GM21825 (cell line): ENCODE results near the gene KLF7.

Experiments
- ATAC-seq: cut with Tn5 transposase; IDR thresholded peaks from one replicate; pipeline ENCODE4 v1.9.1; 2021; ENCODE audit warnings: mild to moderate bottlenecking, moderate library complexity; ENCODE audit not compliant: unreplicated experiment

KLF7 gene

DNA sequence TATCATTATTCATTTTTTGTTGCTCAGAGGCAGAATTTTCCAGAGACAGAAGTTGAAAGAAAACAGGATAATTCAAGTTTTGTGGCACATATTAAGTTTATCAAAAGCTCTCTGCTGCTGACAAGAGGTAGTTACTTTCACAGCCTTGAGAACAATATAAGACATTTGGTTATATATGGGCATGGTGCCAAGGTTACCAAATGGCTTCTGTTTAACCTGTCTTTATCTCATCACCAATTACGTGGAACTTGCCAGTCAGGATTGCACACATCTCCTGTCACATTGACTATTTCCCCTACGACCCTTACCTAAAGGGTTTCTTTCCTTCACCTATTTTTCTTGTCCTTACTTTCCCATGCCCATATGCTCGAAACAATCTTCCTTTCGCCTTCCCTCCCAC, 35.9 kb downstream of the KLF7 start:
- ATAC-seq = no peak

DNA sequence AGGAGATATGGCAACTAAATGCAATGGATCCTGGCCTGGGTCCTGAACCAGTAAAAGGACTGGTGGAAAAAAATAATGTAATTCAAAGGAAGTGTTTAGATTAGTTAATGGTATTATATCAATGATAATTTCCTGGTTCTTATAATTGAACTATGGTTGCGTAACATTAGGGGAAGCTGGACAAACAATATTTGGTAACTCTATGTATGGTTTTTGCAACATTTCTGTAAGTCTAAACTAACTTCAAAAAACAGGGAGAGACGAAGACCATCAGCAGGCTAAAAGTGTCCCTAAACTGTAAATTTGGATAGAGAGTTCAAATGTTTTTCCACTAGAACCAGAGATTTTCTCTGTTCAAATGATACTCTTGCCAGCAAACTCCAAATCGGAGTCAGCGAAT, 36.9 kb downstream of the KLF7 start:
- ATAC-seq = no peak

DNA sequence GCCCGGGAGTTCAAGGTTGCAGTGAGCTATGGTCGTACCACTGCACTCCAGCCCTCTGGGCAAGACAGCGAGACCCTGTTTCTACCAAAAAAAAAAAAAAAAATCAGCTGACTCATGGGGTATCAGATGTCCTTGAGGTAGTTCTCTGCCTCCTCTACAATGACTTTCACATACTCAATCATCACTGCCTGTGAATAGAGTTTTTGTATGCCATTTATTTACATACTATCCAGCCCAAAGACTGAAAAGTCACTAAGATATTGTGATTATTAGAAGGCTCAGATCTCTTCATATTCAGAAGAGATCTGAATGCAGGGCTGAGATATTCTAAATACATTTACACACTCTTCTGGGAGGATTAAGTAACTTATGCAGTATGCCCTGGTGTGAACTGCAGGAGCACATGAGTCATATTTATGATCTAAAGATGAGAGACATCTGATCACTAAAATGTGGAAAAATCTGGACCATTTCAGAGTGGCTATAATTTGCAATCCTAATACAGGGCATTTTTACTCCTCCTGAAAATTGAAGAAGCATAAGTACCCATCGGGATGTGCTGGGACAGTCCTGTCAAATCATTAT, 38.9 kb downstream of the KLF7 start:
- no peak for ATAC-seq

DNA sequence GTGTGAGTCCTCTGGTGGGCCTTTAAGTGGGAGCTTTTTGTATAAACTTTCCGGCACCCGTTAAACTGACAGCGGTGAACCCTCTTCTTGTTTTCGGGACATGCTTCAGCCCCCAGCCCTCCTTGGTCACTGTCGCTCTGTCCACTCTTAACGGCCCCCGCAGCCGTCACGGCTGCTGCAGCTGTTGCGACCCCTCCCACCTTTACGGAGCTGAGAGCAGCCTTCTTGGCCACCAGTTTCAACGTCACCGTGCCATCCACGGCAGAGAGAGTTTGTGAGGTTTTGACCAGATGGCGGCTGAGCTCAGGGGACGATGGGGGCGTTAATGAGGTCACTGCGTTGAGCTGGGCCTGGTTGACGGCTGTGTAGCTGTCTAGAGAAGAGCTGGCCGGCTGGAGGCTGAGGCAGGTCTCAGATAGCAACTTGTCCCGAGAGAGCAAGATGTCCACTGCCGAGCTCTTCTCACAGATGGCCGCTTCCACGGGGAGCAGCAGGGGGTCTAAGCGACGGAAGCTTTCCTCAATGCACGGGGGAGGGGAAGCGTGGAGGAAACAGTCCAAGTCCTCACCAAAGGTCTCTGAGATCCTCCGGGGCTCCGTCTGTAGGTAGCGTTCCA, 41.9 kb downstream of the KLF7 start:
- no peak for ATAC-seq

DNA sequence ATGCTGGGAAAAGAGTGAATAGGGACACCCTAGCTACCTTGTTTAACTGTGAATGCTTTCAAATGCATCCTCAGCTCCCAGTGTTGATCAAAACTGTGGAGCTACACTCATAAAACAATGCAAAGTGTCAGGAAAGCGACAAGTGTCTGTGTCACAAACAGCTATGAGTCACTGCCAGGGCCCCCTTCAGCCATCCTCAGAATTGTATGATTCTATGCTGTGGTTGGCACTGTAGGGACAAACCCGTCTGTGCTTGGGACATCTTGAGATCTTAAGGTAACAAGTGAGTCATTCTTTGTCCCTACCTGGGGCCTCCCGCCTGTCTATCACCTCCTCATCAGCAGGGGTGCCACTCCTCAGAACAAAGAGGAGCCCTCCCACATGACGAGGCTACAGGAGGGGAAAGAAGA, 42.4 kb downstream of the KLF7 start:
- ATAC-seq = no peak

DNA sequence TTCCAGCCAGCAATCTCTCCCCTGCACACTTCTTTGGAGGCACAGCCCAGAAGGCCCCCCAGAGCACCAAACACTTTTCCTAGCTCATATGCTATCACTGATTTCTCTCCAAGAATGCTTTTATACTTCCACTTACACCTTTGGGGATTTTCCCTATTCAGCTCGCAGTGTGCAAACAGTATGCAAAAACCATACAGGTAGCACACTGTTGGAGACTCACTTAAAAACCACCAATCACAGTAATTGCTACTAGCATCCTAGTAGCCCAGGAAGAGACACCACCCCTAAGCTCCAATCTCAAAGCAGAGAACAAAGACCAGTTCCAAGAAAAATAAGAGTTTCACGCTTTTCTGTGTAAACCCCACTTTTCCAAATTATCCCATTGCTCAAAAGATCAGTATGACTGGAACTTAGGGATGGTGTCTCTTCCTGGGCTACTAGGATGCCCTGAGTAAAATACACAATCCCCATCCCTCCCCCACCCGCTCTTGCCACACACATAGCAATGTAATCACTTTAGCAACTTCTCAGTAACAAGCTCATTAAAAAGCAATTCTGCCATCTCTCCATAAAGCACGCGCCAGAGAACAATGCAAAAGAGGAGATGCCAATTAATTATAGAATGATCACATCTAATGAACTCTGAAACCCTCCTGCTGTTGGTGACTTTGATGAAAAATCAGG, 43.0 kb downstream of the KLF7 start:
- ATAC-seq = no peak

DNA sequence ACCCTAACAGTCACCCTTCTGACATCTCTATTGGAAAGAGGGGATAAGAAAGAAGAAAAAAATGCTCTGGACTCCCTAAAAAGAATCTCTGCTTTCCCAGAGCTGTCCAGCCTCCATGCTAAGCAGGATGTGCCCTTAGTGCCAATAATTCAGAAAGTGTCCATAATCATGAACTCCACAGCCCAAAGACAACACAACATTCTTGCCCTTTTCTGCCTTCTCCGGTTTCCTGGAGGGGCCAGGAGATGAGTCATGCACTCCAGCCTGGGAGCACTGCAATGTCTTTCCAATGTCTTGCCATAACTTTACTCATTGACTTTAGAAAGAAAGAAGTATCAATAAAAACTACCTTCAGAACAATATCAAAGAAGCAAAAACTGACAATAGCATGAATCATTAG, 44.0 kb downstream of the KLF7 start:
- ATAC-seq = no peak

DNA sequence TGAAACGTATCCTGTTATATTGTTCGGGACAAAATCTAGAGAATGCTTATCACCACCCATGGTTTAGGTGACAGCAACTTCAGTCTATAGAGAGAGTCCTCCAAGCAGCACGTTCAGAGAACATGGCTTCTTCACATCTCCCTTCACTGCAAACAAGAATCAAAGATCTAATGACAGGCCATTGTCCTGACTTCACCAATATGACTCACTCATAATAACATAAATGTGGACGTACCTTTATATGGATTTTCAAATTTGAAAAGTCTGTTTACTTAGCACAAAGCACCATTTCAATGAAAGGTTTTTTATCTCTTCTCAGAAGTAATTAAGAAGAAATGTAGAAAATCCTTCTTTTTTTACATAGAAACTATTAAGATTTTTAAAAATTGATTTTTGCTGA, 46.7 kb downstream of the KLF7 start:
- ATAC-seq = no peak

DNA sequence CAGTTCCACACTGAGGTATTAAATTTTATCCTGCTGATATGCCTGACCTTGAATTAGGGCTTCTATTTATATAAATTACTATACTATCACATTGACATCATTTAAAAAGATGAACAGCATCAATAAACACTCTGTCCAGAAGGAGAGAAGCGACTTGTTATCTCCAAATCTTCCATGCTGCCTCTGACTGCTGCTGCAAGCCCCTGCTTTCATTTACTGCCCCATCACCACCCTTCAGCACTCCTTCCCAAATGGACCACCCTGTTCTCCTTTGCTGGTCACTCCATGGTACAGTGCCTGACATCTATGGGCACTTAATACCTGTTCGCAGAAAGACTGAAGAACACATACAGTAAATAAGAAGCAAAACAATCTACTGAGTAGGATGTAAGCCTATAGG, 48.1 kb downstream of the KLF7 start:
- no peak for ATAC-seq

DNA sequence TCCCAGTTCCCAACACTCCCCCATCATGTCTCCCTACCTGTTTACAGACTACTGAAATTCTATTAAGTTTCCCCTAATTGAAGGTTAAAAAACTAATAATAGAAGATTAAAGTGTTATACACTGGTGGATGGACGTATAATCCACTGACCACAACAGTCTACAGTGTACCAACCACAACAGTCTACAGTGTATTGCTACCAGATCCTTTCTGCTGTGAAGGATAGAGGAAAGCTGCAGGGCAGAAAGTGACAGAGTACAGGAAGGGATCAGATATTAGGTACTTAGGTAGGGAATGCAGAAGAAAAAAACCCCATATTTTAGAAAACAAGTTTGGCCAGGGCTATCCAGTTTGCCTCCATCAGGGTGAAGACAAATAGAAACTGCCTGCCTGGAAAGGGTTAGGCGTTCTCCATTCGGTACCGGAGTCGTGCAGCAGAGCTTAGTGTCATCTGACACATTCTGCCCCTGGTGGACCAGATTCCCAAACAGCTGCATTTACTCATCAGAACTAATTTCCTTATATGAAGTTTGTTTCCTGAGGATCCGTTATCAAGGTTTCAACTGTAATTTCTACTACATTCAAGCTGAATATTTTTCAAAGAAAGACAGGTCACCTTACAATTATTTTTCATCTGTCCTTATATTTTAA, 49.9 kb downstream of the KLF7 start:
- ATAC-seq = no peak

DNA sequence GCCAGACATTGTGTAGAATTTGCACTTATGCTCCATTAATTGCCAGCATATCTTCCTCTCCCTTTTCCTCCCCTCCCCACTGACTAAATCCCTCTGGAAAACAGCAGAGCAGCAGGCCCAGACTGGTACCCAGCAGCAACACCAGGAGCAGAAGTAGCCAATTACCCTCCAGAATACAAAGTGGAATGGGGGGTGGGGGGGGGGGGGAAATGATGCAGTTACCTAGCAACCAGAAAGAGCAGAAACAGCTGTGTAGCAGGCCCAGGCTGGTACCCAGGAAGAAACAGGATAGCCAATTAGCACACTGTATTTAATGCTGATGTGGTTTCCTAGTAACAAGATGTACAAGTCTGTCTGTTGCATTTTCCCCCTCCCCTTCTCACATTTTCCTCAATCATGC, 52.3 kb downstream of the KLF7 start:
- ATAC-seq = no peak

DNA sequence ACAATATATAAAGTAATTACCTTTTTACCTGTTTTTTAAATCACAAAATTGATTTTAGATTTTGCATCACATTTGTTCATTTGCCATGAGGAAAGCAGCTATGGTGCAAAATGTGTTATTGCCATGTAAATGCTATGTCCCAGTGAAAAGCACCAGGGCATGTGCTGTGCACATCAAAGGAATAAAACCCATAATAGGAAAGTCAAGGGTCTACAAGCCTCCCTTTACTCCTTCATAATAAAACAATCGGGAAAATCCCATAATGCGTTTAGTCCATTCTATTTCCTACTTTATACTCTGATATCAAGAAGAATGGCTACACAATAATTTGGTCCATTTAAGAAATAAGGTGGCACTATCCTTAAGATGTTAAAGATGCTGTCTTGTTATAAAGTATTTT, 53.0 kb downstream of the KLF7 start:
- ATAC-seq = no peak

DNA sequence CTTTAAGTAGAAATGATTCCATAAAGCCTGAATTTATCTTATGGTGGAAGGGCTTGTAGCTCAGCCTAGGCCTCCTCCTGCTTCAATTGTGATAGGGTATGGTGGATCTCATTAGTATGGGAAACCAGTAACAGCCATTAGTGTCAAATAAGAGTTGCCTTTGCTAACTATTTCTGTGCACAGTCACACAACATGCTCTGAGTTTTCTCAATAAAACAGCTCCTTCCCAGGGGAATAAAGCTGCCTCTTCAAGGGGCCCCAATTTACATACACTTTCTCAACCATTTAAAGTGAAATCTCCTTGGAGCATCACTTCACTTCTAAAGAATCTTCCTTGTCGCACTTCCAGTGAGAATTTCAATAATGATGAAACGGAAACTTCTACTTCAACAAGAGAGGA, 53.4 kb downstream of the KLF7 start:
- ATAC-seq = no peak

DNA sequence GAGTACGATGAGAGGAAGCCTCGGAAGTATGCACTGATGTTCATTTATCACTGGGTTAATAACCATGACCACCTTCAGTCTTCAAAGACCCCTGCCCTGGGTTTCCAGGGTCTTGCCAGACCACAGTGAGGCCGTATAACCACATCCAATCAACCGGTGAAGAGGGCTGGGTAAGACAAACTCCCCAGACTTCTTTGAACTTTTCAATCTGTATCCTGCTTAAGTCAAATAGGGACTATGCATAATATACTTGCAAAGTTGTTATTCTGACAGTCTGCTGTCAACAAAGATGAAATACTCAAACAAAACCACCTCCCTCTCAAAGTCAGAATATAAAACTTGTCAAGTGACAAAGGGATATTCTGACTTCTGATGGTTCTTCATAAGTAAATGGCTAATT, 54.0 kb downstream of the KLF7 start:
- ATAC-seq = no peak

DNA sequence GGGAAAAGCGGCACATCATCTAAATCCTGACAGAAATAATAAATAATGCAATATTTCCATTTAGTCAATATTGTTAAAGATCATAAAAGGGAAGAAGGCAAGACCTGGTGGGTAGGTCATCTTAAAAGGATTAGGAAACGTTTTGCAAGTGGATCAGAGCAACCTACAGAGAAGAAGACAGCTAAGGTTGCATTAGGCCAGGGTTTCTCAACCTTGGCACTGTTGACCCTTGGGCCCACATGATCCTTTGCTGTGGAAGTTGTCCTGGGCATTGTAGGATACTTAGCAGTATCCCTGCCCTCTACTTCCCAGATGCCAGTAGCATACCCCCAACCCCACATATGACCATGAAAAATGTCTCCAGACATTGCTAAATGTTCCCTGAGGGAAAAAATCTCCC, 55.0 kb downstream of the KLF7 start:
- no peak for ATAC-seq

DNA sequence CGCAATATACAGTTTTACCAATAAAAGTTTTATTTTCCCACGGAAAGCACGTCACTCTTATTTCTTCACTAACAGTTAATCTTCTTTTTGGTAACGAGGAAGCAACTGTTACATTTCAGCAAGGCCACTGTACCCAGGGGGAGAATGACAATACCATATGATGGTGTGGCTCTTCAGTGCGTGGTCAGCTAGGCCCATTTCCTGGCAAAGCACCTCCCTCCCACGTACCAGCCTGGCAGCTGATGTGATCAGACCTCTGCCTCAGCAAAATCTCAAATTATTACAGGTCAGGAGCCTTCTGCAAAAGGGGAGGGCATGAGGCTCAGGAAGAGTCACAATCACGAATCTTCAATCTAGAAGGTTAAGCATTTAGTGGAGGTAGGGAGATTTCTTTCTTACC, 55.4 kb downstream of the KLF7 start:
- no peak for ATAC-seq

DNA sequence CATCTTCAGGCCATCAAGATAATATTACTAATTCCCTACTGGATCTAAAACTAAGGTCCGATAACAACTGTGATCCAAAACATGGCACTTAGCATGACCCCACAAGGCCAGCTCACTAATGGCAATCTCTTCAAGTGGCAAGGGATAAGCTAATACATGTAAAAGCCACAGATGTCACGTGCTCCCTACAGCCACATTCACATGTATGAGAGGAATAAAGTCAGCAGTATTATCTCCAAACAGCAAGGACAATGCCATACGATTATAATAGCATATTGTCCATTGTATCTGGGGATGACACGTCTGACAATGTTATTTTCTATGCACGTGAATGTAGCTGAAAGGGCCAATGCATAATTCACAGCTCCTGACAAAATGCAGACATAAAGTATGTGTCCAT, 56.0 kb downstream of the KLF7 start:
- ATAC-seq = no peak

DNA sequence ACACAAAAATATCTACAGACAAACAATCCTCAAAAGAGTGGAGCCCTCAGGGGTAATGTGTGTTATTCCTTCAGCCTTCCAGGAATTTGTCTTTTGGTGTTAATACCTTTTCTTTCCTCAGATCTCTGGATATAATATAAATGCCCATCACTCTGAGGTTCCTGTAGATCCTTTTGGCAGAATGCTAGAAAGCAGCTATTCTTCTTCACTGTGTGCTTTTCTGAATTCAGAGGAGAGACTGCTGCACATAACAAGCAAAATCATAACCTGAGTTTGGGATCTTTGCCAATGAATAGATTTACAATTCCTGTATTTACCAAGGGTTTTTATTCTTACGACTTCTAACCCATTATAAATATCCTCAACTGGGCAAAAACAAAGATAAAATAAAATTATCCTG, 57.3 kb downstream of the KLF7 start:
- ATAC-seq = no peak

DNA sequence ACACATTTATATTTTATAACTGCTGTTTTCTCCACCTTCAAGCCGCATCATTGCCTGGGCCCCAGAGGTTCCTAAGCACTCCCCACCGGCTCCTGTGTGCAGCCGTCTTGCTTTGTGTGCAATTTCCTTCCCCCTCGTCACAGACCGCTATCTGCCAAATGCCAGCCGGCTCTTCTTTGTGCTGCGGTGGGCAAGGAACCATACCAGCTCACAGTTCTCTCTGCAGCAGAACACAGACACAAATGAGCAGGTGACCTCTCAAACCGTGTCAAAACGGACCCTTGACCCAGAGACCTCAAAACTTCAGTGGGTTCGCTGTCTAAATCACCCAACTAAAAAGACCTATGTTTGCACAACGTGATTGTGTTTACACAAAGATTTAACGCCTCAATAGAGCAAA, 58.2 kb downstream of the KLF7 start:
- no peak for ATAC-seq

DNA sequence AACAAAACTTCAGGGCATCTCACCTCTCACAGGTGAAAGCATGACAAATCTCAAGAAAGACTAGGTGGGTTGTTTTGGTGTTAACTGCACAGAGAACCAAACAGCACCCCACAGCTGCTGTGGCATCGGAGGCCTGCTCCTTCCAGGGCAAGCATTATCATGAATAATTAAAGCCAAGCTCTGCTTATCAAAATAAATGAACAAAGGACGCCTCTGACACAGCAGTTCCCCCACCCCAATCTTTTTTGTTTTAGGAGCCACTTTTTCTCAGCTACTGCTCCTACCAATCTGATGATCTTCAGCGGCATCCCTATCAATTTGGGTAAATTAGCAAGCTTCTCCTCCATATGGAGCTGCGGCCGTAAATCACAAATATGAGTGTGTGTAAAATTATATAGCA, 58.6 kb downstream of the KLF7 start:
- no peak for ATAC-seq

DNA sequence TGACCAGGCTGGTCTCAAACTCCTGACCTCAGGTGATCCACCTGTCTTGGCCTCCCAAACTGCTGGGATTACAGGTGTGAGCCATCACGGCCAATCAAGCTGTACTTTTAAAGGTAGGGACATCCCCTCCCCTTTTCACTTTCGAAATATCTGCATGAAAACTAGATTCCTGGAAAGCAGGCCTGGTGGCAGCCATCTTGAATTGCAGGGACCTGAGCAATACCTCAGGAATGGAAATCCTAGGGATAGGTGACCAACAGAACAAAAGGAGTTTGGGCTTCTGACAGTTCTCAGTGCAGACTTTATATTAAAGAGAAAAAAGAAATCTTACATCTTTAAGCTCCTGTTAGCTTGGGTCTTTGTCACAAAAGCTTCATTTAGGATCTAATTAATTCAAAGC, 62.6 kb downstream of the KLF7 start:
- ATAC-seq = no peak

DNA sequence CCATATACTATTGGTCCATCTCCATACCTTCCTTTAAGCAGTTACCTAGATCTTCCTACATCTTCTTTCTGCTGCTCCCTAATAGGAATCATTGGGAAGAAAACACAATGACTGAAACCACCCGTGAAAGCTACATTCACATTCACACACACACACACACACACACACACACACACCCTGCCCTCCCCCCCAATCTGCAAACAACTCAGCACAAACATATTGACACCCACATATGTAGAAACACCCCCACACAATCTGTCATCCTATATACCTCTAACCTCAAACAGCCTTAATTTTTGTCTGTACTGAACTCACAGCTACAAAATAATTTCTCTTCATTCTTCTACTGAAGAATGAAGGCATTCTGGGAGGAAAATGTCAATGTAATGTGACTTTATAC, 63.8 kb downstream of the KLF7 start:
- no peak for ATAC-seq
